ENCODE measurements around the gene PRMT7.

Gene PRMT7

DNA sequence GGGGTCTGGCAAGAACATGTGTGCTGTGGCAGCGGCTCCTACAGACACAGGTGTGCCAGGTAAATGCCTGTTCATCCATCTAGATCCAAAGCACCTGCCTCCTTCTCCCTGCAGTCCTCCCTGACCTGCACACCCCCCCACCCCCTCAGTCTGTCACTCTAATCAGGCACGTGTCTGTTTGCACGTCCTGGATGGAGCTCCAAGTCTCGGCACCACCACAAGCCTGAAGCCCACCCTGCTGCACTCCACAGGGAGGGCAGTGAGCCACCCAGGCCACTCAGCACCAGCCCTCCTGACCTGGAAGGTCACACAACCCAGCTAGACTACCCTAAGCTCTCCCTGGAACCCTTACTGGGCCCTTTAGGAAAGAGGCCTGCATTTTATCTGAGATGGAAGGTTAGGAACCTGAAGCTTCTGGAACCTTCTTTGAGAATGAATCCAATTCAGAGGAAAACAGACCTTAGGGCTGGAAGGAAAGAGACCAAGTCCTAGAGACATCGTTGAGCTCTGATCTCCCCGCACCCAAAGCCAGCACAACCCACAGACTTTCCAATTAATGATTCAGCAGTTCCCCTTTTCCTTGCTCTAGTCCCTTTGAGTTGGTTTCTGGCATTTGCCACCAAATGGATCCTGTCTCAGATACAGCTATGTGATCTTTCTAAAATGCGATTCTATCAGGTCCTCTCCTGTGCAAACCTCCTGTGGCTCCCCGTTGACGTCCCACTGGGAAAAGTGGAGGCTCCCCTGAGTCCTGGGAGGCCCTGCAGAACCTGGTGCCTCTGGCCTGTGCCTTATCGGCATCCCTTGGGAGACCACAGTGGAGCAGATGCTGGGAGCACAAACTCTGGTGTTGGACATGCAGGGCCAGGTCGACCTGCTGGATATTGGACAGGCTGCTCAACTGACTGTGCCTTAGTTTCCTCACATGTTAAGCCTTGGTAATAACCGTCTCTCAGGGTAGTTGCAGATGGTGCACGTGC, 67.9 kb downstream of the PRMT7 start:
- DNase-seq, result peak; percentile 31

GRCh38 chr16:68379472-68380347, 68.9 kb downstream of the PRMT7 start:
- DNase-seq, result no peak

- DNase-seq, result no peak
Measured at GRCh38 chr16:68380348-68380670, 69.5 kb downstream of the PRMT7 start.

GRCh38 chr16:68380676-68381362, 70.0 kb downstream of the PRMT7 start:
- DNase-seq, result no peak

DNA sequence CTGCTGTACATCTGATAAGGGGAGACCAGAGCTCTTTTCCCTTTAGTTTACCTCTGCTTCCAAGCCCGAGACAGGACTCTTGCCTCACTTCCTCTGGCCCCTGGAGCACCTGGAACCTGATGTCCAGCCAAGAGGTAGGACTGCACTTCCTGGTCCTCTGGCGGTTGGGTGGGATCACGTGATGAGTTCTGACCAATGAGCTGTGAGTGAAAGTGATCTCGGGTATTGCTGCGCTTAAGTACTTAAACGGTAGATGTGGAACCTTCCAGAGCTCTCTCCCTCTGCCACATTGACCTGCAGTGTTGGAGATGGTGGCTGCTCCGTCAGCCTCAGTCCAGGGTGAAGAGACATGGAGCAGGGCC, 70.5 kb downstream of the PRMT7 start:
- DNase-seq, result no peak

- DNase-seq, result no peak
Measured at GRCh38 chr16:68382296-68382718, 71.5 kb downstream of the PRMT7 start.

DNA sequence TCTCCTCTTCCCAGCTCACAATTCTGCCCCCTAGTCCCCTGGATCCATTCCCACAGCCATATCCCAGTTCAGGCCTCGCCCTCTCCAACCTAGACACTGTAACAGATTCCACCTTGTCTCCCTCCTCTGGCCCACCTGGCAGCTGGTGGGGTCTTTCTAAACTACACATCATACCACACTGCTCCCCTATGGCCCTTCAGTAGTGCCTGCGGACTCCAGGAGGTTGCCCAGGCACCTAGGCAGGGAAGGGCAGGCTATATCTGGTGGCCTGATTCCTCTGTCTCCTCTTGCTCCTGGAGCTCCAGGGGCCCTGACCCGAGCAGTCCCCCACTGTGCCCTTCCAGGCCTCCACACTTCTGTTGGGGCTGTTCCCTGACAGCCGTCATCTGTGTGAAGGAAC, 73.0 kb downstream of the PRMT7 start:
- no peak for DNase-seq

- DNase-seq, result no peak
Measured at GRCh38 chr16:68384288-68385161, 73.7 kb downstream of the PRMT7 start.

DNA sequence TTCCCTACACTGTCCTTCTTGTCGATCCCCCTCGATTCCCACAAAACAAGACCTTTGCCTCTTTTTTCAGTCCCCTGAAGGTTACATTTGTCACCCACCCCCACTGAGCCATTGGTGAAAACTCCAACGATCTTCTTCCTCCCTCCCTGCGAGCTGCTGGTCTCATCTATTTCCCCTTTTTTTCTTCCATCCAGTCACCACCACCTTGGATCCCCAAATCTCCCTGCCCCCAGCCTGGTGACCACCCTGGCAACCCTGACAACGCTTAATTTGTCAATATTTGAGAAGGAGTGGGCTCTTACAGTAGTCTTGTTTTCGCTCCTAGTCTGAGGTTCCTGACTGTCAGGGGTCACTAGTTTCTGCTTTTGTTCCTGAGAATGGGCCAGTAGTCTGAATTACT, 74.6 kb downstream of the PRMT7 start:
- DNase-seq, result no peak

GRCh38 chr16:68386628-68387027, 75.8 kb downstream of the PRMT7 start:
- DNase-seq, result no peak

GRCh38 chr16:68387301-68387700, 76.5 kb downstream of the PRMT7 start:
- no peak for DNase-seq

GRCh38 chr16:68388124-68388523, 77.3 kb downstream of the PRMT7 start:
- DNase-seq, result no peak

DNA sequence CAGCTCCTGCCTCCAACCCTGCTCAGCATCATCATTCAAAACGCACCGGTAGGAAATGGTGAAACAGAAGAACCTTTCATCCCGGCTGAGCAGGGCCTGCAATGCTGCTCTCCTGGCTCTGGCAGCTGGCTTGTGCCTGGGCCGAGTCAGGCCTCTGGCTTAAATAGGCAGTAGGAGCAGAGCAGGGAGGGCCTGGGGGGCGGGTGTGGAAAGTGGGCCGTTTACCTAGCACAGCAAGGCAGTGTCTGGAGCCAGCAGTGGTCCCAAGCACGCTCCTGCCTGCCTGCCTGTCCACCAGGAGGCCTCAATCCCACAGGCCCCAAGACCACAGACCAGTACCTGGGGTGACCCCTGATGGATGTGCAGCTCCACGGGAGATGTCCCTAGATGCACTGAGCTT, 78.2 kb downstream of the PRMT7 start:
- DNase-seq, result no peak

DNA sequence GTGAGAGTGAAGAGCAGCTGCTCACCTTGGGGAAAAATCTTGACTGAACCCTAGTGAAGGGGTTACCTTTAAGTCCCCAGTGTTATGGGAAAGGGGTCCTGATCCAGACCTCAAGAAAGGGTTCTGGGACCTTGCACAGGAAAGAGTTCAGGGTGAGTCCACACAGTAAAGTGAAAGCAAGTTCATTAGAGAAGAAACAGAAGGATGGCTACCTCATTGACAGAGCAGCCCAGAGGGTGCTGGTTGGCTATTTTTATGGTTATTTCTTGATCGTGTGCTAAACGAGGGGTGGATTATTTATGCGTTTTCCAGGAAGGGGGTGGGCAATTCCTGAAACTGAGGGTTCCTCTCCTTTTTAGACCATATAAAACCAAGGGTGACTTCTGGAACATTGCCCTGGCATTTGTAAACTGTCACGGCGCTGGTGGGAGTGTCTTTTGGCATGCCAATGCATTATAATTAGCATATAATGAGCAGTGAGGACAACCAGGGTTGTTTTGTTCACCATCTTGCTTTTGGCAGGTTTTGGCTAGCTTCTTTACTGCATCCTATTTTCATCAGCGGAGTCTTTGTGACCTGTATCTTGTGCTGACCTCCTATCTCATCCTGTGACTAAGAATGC, 79.0 kb downstream of the PRMT7 start:
- no peak for DNase-seq

DNA sequence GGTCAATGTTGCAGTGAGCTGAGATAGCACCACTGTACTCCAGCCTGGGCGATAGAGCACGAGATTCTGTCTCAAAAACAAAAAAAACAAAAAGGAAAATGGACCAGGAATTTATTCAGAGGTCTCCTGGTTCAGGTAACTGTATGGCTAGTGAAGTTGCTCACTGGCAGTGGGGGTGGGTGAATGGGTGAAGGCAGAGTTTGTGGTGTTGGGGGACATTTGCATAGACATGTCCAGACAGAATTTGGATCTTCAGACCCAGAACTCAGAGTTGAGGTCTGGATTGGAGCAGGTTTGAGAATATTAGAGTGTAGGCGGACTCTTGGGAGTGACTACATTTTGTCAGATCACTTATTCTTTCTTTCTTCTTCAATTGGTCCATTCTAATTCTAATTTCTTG, 82.5 kb downstream of the PRMT7 start:
- no peak for DNase-seq

- DNase-seq, result no peak
Measured at GRCh38 chr16:68395167-68395786, 84.5 kb downstream of the PRMT7 start.

- no peak for DNase-seq
Measured at GRCh38 chr16:68395815-68396214, 85.0 kb downstream of the PRMT7 start.

DNA sequence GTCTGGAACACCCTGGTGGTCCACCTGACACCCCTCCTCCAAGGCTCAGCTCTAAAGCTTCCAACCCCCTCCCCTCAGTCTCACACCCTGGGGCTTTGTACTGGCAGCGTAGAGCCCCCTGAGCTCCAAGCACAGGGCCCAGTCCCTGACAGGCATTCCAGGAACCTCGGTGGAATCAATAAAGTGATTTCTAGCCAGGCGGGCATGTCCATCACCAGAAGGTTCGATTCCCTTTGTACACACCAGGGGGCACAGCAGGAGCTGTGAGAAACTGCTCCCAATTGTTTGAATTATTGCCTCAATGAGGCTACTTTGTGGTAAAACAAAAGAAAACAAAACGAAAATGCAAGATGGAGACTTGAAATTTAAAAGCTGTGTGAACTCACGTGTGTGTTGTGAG, 85.7 kb downstream of the PRMT7 start:
- DNase-seq, result peak; percentile 45

DNA sequence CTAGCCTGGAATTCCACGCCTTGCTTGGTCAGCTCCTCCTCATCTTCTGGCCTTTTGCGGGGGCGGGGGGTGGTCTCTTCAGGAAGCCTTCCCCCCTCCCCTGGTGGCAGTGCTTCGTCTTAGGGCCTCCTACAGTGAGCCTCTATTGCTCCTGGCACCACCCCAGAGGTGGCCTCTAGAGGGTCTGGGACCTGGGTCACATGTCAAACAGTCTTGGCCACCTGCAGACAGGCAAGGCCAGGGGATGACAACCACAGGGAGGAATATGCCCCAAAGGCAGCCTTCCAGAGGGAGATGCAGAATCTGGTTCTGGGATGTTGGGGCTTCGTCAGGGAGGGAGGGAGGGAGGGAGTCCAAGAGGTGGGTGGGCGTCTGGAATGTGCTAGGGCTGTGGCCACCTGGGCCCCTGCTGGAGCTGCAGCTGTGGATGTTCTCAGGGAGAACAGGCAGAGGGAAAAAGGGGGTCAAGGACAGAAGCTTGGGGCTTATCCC, 86.9 kb downstream of the PRMT7 start:
- no peak for DNase-seq

GRCh38 chr16:68399456-68399855, 88.6 kb downstream of the PRMT7 start:
- no peak for DNase-seq
